Measurements from ENCODE around the gene PIK3CB. TPM values are rescaled to one million over a fixed set of nuclear protein-coding genes. Genes with fewer than 3 reads are reported as not detected.
"Not testable (repeated sequence)": the region's sequence is repeated elsewhere in the genome, so short reads cannot be mapped to it uniquely, and the experiment has no call there.

PIK3CB gene
- polyA plus RNA-seq, 1 of the 3 experiments (the other 2 are of a cell fraction): 6.8 TPM

DNA sequence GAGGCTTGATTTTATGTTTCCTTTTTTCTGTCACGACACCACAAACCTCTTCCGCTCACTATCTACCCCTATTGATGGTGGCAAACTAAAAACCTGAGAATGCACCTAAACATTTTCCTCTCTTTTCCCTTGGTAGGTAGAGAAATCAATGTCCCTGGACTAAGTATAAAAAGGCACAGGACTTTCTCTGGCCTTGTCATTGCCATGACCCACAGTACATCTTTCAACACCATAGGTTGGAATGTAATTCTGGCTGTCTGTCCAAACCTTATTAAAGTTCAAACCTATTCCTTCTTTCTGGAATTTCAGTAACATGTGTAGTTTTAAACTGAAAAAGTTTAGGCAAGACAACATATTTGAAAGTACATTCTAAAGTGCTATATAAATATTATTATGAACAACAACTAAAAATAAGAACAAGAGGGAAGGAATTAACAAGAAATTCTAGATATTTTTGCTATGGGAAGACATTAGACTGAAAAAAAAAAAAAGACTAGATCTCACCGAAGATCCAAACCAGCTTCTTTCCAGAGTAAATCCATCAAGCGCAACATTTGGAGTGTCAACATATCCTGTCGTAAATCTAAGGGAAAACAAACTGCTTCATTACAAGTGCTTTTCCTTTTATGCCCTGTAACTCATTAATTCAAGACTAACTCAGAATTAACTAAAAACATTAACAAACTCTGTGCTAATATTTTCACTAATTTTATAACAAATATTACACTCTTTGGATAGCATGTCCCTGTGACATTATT, 153.1 kb downstream of the PIK3CB start:
- Histone ChIP-seq H3K27me3 (ENCODE audit: insufficient read depth) (no peaks in the 10 kb centered on the region), H3K27ac (ENCODE audit: low read depth in 2 of 2, low read length in 1 of 2) (no peak overlapping the region), H3F3A (replicated peaks; ENCODE audit: insufficient read depth) (peaks cover 3% of the 10 kb centered on the region), H3K4me1 (ENCODE audit: control insufficient read depth in 1 of 2, insufficient read depth in 2 of 2, low read depth in 1 of 2, low read length in 1 of 2) (peaks cover 0 to 2% of the 10 kb centered on the region in 2 experiments; a peak in 1 of 4 replicates), H2AFZ (ENCODE audit: low read depth) (no peak overlapping the region), H3K36me3 (replicated peaks in 1 of 2; ENCODE audit: control insufficient read depth in 1 of 2, insufficient read depth in 2 of 2, low read length in 1 of 2) (peaks cover 0 to 10% of the 10 kb centered on the region in 2 experiments), H4K20me1 (ENCODE audit: insufficient read depth) (no peaks in the 10 kb centered on the region), H3K79me2 (ENCODE audit: insufficient read depth) (no peaks in the 10 kb centered on the region), H3K9ac (no peak overlapping the region), H3K4me2 (no peak overlapping the region), H3K9me3 (no peaks in the 10 kb centered on the region), H3K4me3 (ENCODE audit: low read depth in 2 of 2, low read length in 1 of 2) (no peak overlapping the region), H3K9me2 (no peaks in the 10 kb centered on the region)
- TF ChIP-seq, protein P1, sequence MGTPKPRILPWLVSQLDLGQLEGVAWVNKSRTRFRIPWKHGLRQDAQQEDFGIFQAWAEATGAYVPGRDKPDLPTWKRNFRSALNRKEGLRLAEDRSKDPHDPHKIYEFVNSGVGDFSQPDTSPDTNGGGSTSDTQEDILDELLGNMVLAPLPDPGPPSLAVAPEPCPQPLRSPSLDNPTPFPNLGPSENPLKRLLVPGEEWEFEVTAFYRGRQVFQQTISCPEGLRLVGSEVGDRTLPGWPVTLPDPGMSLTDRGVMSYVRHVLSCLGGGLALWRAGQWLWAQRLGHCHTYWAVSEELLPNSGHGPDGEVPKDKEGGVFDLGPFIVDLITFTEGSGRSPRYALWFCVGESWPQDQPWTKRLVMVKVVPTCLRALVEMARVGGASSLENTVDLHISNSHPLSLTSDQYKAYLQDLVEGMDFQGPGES (IDR thresholded peaks at IDR 0.05; ENCODE audit: low read depth, low read length): no peak
- no peak for TF ChIP-seq RAD21 (IDR thresholded peaks at IDR 0.05; ENCODE audit: low read length)
- TF ChIP-seq, protein P2, sequence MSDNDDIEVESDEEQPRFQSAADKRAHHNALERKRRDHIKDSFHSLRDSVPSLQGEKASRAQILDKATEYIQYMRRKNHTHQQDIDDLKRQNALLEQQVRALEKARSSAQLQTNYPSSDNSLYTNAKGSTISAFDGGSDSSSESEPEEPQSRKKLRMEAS (IDR thresholded peaks at IDR 0.05; ENCODE audit: low read depth): no peak
- TF ChIP-seq, protein P3, sequence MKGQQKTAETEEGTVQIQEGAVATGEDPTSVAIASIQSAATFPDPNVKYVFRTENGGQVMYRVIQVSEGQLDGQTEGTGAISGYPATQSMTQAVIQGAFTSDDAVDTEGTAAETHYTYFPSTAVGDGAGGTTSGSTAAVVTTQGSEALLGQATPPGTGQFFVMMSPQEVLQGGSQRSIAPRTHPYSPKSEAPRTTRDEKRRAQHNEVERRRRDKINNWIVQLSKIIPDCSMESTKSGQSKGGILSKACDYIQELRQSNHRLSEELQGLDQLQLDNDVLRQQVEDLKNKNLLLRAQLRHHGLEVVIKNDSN (IDR thresholded peaks at IDR 0.05; ENCODE audit: borderline replicate concordance, low read depth): no peak
- no peak for TF ChIP-seq RCOR1 (IDR thresholded peaks at IDR 0.05; ENCODE audit: low read length)
- TF ChIP-seq RFX5 (IDR thresholded peaks at IDR 0.05; ENCODE audit: low read length): no peak
- TF ChIP-seq MXI1 (IDR thresholded peaks at IDR 0.05; ENCODE audit: low read depth, low read length): no peak
- no peak for TF ChIP-seq GABPA (IDR thresholded peaks at IDR 0.05; ENCODE audit: low read depth)
- no peak for TF ChIP-seq RXRA (IDR thresholded peaks at IDR 0.05; ENCODE audit: borderline replicate concordance, low read depth)
- TF ChIP-seq EZH2phosphoT487 (IDR thresholded peaks at IDR 0.05; ENCODE audit: borderline replicate concordance, low read depth): no peak
- TF ChIP-seq, protein P4, sequence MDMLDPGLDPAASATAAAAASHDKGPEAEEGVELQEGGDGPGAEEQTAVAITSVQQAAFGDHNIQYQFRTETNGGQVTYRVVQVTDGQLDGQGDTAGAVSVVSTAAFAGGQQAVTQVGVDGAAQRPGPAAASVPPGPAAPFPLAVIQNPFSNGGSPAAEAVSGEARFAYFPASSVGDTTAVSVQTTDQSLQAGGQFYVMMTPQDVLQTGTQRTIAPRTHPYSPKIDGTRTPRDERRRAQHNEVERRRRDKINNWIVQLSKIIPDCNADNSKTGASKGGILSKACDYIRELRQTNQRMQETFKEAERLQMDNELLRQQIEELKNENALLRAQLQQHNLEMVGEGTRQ (IDR thresholded peaks at IDR 0.05; ENCODE audit: borderline replicate concordance, low read depth, low read length): no peak
- no peak for TF ChIP-seq JUND (IDR thresholded peaks at IDR 0.05)
- no peak for TF ChIP-seq CHD2 (IDR thresholded peaks at IDR 0.05; ENCODE audit: low read length, partially characterized antibody)
- no peak for TF ChIP-seq SIN3A (IDR thresholded peaks at IDR 0.05; ENCODE audit: borderline replicate concordance, low read depth, low read length)
- POLR2A ChIA-PET: no interaction called here
- 88% methylated on average over 5 of the region's 5 CpGs for WGBS (ENCODE audit: low lambda C conversion rate)
- CTCF ChIA-PET: no interaction called here
- no peak for DNase-seq

GRCh38 chr3:138680974-138681373, 153.8 kb downstream of the PIK3CB start:
- DNase-seq; H3K4me1 ChIP-seq (ENCODE audit: control insufficient read depth in 1 of 2, insufficient read depth in 2 of 2, low read depth in 1 of 2, low read length in 1 of 2); H3K9me2 ChIP-seq; H3K4me3 ChIP-seq (ENCODE audit: low read depth in 2 of 2, low read length in 1 of 2); H3K9me3 ChIP-seq; H4K20me1 ChIP-seq (ENCODE audit: insufficient read depth); H3K27ac ChIP-seq (ENCODE audit: low read depth in 2 of 2, low read length in 1 of 2); H3K27me3 ChIP-seq (ENCODE audit: insufficient read depth); H3F3A ChIP-seq (replicated peaks; ENCODE audit: insufficient read depth); H3K79me2 ChIP-seq (ENCODE audit: insufficient read depth); H2AFZ ChIP-seq (ENCODE audit: low read depth); POLR2A ChIA-PET; H3K9ac ChIP-seq; H3K4me2 ChIP-seq; CTCF ChIA-PET: not testable (repeated sequence)
- peaks cover 0 to 17% of the 10 kb centered on the region in 2 experiments for H3K36me3 ChIP-seq (replicated peaks in 1 of 2; ENCODE audit: control insufficient read depth in 1 of 2, insufficient read depth in 2 of 2, low read length in 1 of 2)
- 96% methylated on average over 6 of the region's 6 CpGs for WGBS (ENCODE audit: low lambda C conversion rate)
